A549 (cell line): ENCODE measurements around the gene RNGTT. TPM values are rescaled to one million over a fixed set of nuclear protein-coding genes. Genes with fewer than 3 reads are reported as not detected.

Experiments used
- ATAC-seq, 2 experiments: fragments of 200-7000 bp in 1 of 2; fragments of >200 bp in 1 of 2; cut with Nextera tagmentation in 1 of 2; cut with Tn5 transposase in 1 of 2; 3 replicates each; pipeline versions ENCODE4 v1.8.0 to v1.9.1; 2018 to 2020; ENCODE audit warnings: mild to moderate bottlenecking in 1 of 2, moderate library complexity in 1 of 2
- CTCF ChIA-PET: fragments of 300-600 bp; sonication (Branson Sonifier 250); formaldehyde crosslinking; extraction: SDS; loops from one replicate; lab custom pipeline; 2021; ENCODE audit warnings: antibody characterized with exemption, inconsistent platforms; lab: Yijun Ruan, JAX
- POLR2A ChIA-PET: fragments of 350-600 bp; formaldehyde crosslinking; extraction: SDS; loops from one replicate; lab custom pipeline; 2021; ENCODE audit warnings: antibody characterized with exemption, inconsistent platforms; lab: Yijun Ruan, JAX
- DNase-seq, 2 experiments: peaks; one replicate each; pipeline versions ENCODE4 v3.0.0 to v3.0.0-alpha.2; 2011 to 2016; ENCODE audit warnings: low read depth in 1 of 2, low spot score in 1 of 2
- FAIRE-seq: peaks from 2 replicates; lab custom pipeline; 2011; peaks lifted over from hg19 to GRCh38; lab: Jason Lieb, UNC
- H3K27ac ChIP-seq, 2 experiments: fragments of >200 bp; sonication (Bioruptor Twin); formaldehyde crosslinking; 3 replicates each; pipeline ENCODE4 v1.5.1; 2016 to 2017
- H3K4me1 ChIP-seq: fragments of >200 bp; sonication (Bioruptor Twin); formaldehyde crosslinking; 3 replicates; pipeline ENCODE4 v1.6.1; 2016
- H3K4me2 ChIP-seq: fragments of >200 bp; sonication (Bioruptor Twin); formaldehyde crosslinking; 3 replicates; pipeline ENCODE4 v1.6.1; 2016
- H3K4me3 ChIP-seq: fragments of >200 bp; sonication (Bioruptor Twin); formaldehyde crosslinking; 3 replicates; pipeline ENCODE4 v1.5.1; 2016
- H3K9me3 ChIP-seq: fragments of >200 bp; sonication (Bioruptor Twin); formaldehyde crosslinking; 3 replicates; pipeline ENCODE4 v1.6.1; 2016
- BHLHE40 ChIP-seq: IDR thresholded peaks from 2 replicates; pipeline ENCODE4 v1.6.1; 2012; ENCODE audit warnings: low read depth, low read length, inconsistent platforms
- CEBPB ChIP-seq, 2 experiments: fragments of >200 bp in 1 of 2; sonication (Bioruptor Twin) in 1 of 2; formaldehyde crosslinking in 1 of 2; IDR thresholded peaks; 2 replicates each; pipeline ENCODE4 v1.6.1; 2012 to 2016
- CHD2 ChIP-seq: fragments of 150-350 bp; IDR thresholded peaks from 2 replicates; pipeline ENCODE4 v1.6.1; 2014; ENCODE audit warnings: low read length; ENCODE audit not compliant: partially characterized antibody
- E2F6 ChIP-seq: IDR thresholded peaks from 2 replicates; pipeline ENCODE4 v1.6.1; 2012; ENCODE audit warnings: low read depth, borderline replicate concordance
- EHF ChIP-seq: fragments of 250-450 bp; sonication (Bioruptor Pico); IDR thresholded peaks from 2 replicates; pipeline ENCODE4 v1.5.0; 2020; ENCODE audit warnings: mild to moderate bottlenecking
- FOSB ChIP-seq: fragments of 250-450 bp; sonication (Bioruptor Pico); IDR thresholded peaks from 2 replicates; pipeline ENCODE4 v1.5.0; 2020; ENCODE audit warnings: mild to moderate bottlenecking, moderate library complexity
- FOSL2 ChIP-seq, 2 experiments: fragments of 450-650 bp in 1 of 2; fragments of >200 bp in 1 of 2; sonication (Bioruptor Twin) in 1 of 2; formaldehyde crosslinking; IDR thresholded peaks; 2 replicates each; pipeline versions ENCODE4 v1.5.0 to v1.6.1; 2016 to 2020; ENCODE audit warnings: mild to moderate bottlenecking in 1 of 2, moderate library complexity in 1 of 2
- GATA3 ChIP-seq: IDR thresholded peaks from 2 replicates; pipeline ENCODE4 v1.6.1; 2012; ENCODE audit warnings: borderline replicate concordance
- HES2 ChIP-seq: fragments of >200 bp; sonication (Bioruptor Twin); formaldehyde crosslinking; IDR thresholded peaks from 2 replicates; pipeline ENCODE4 v1.6.1; 2016
- HEYL ChIP-seq: fragments of 250-450 bp; sonication (Bioruptor Pico); IDR thresholded peaks from 2 replicates; pipeline ENCODE4 v1.8.0; 2021; ENCODE audit warnings: mild to moderate bottlenecking, moderate library complexity
- HMGXB4 ChIP-seq: fragments of 250-450 bp; sonication (Bioruptor Pico); IDR thresholded peaks from 2 replicates; pipeline ENCODE4 v1.5.0; 2021; ENCODE audit warnings: mild to moderate bottlenecking, moderate library complexity, borderline replicate concordance
- HOXB13 ChIP-seq: fragments of 250-450 bp; sonication (Bioruptor Pico); IDR thresholded peaks from 2 replicates; pipeline ENCODE4 v1.5.0; 2020; ENCODE audit warnings: low read depth, mild to moderate bottlenecking, moderate library complexity
- KDM5A ChIP-seq: fragments of 200-600 bp; sonication (generic); IDR thresholded peaks from 2 replicates; pipeline ENCODE4 v1.6.1; 2016; ENCODE audit warnings: antibody characterized with exemption, mild to moderate bottlenecking
- MAFK ChIP-seq: fragments of 450-650 bp; IDR thresholded peaks from 2 replicates; pipeline ENCODE4 v1.6.1; 2014; ENCODE audit not compliant: partially characterized antibody
- NR3C1 ChIP-seq: fragments of >200 bp; sonication (Bioruptor Twin); formaldehyde crosslinking; IDR thresholded peaks from 3 replicates; pipeline ENCODE4 v1.6.1; 2017
- PHF8 ChIP-seq: fragments of 200-600 bp; sonication (generic); IDR thresholded peaks from 2 replicates; pipeline ENCODE4 v1.6.1; 2016; ENCODE audit warnings: low read depth, mild to moderate bottlenecking, antibody characterized with exemption, moderate library complexity, borderline replicate concordance
- POLR2AphosphoS2 ChIP-seq: conservative IDR thresholded peaks from 2 replicates; pipeline ENCODE4 v1.6.1; 2012; ENCODE audit warnings: low read length, improper control_type of control experiment, inconsistent platforms
- SMC3 ChIP-seq: fragments of >200 bp; sonication (Bioruptor Twin); formaldehyde crosslinking; IDR thresholded peaks from 3 replicates; pipeline ENCODE4 v1.6.1; 2018; ENCODE audit warnings: inconsistent platforms
- SREBF2 ChIP-seq: fragments of 450-650 bp; IDR thresholded peaks from 2 replicates; pipeline ENCODE4 v1.6.1; 2014; ENCODE audit warnings: mild to moderate bottlenecking, moderate library complexity
- TP53 ChIP-seq: fragments of 250-450 bp; sonication (Bioruptor Pico); IDR thresholded peaks from 2 replicates; pipeline ENCODE4 v1.5.0; 2021; ENCODE audit warnings: mild to moderate bottlenecking, moderate library complexity
- WGBS: methylation state at CpG from one replicate; pipeline ENCODE4 v1.1.6; 2017; ENCODE audit errors: missing lambda C conversion rate; 5-methylcytosine and 5-hydroxymethylcytosine counted together
- polyA plus RNA-seq, 4 experiments: library from polyadenylated mRNA; depleted of rRNA in 3 of 4; stranded (reverse); fragments of >200 nt; fragmentation: RNase III in 1 of 4; extraction: RNeasy Plus Mini Kit Qiagen cat#74134 plus additional on column Dnase treatment in 1 of 4; gene quantifications; 2 replicates in 3 of 4; 3 replicates in 1 of 4; pipeline ENCODE4 v1.2.3, GENCODE V29; 2011 to 2017

Gene RNGTT
- polyA plus RNA-seq, 2 of the 4 experiments (the other 2 are of a cell fraction), result 11.6 to 15.0 TPM

- Histone ChIP-seq H3K4me3 (no peak overlapping the region), H3K4me2 (no peak overlapping the region), H3K27ac (no peak overlapping the region), H3K4me1 (no peaks in the 10 kb centered on the region), H3K9me3 (no peaks in the 10 kb centered on the region)
- no peak for TF ChIP-seq HES2
- 95% methylated on average over 4 of the region's 4 CpGs for WGBS
- ATAC-seq (no peak), FAIRE-seq (no peak), DNase-seq (no peak)
- POLR2A ChIA-PET, result interaction anchor here (1.1 kb wide), 1 partner anchor 40 kb away, joined by 3 read pairs; the partner anchor contains the start of gene RNGTT
- CTCF ChIA-PET, result interaction anchor here (0.6 kb wide), 1 partner anchor 1739 kb away, joined by 3 read pairs; no protein-coding TSS in a partner anchor
These were observed 40.5 kb downstream of the RNGTT start for GRCh38 chr6:88922775-88923548.

- 89% methylated on average over 1 of the region's 1 CpG for WGBS
- no peak overlapping the region for H3K27ac ChIP-seq
- no peak overlapping the region for H3K4me2 ChIP-seq
- no peak overlapping the region for H3K4me3 ChIP-seq
- CTCF ChIA-PET, result no interaction called here
- H3K4me1 ChIP-seq, result no peaks in the 10 kb centered on the region
- DNase-seq (no peak), ATAC-seq (no peak), FAIRE-seq (no peak)
- TF ChIP-seq E2F6, result no peak
- no peak for TF ChIP-seq KDM5A
- TF ChIP-seq BHLHE40, result no peak
- no peak for TF ChIP-seq HEYL (CRISPR knock-in tag)
- TF ChIP-seq CHD2, result no peak
- TF ChIP-seq NR3C1, result no peak
- TF ChIP-seq GATA3, result no peak
- TF ChIP-seq FOSB, result no peak
- no peak for TF ChIP-seq SMC3
- no peak for TF ChIP-seq SREBF2
- no peak for TF ChIP-seq HMGXB4 (CRISPR knock-in tag)
- no peak for TF ChIP-seq HOXB13 (CRISPR knock-in tag)
- TF ChIP-seq POLR2AphosphoS2, result no peak
- TF ChIP-seq EHF, result no peak
- no peak for TF ChIP-seq CEBPB (IDR thresholded peaks at IDR 0.05)
- TF ChIP-seq PHF8, result no peak
- TF ChIP-seq MAFK, result no peak
- no peak for TF ChIP-seq FOSL2 (IDR thresholded peaks at IDR 0.05)
- no peak for TF ChIP-seq FOSL2 (CRISPR knock-in tag; IDR thresholded peaks at IDR 0.05)
- TF ChIP-seq TP53 (CRISPR knock-in tag), result no peak
- H3K9me3 ChIP-seq, result no peaks in the 10 kb centered on the region
- POLR2A ChIA-PET, result no interaction called here
These were observed 41.7 kb downstream of the RNGTT start for GRCh38 chr6:88921734-88922133.
